Neural progenitor cell (in vitro differentiated cells): ENCODE data around the gene SKOR1. TPM values are rescaled to one million over a fixed set of nuclear protein-coding genes. Genes with fewer than 3 reads are reported as not detected.

Experiments used
- DNase-seq: peaks from one replicate; pipeline ENCODE4 v3.0.0-alpha.2; 2016; ENCODE audit warnings: low spot score
- H2AFZ ChIP-seq: fragments of 200-600 bp; sonication (generic); replicated peaks from 2 replicates; pipeline ENCODE4 v1.6.1; 2016; ENCODE audit warnings: antibody characterized with exemption
- H3F3A ChIP-seq: fragments of 200-600 bp; sonication (generic); 2 replicates; pipeline ENCODE4 v1.6.1; 2016; ENCODE audit warnings: antibody characterized with exemption, low read depth
- H3K27ac ChIP-seq: fragments of 200-600 bp; sonication (generic); 2 replicates; pipeline ENCODE4 v1.5.1; 2016; ENCODE audit warnings: mild to moderate bottlenecking
- H3K27me3 ChIP-seq: fragments of 200-600 bp; sonication (generic); 2 replicates; pipeline ENCODE4 v1.6.1; 2016; ENCODE audit warnings: mild to moderate bottlenecking, moderate library complexity
- H3K36me3 ChIP-seq: fragments of 200-600 bp; sonication (generic); 2 replicates; pipeline ENCODE4 v1.5.1; 2016
- H3K4me1 ChIP-seq: fragments of 200-600 bp; sonication (generic); 2 replicates; pipeline ENCODE4 v1.6.1; 2016; ENCODE audit warnings: mixed run types
- H3K4me2 ChIP-seq: fragments of 200-600 bp; sonication (generic); 2 replicates; pipeline ENCODE4 v1.6.1; 2016
- H3K4me3 ChIP-seq: fragments of 200-600 bp; sonication (generic); 2 replicates; pipeline ENCODE4 v1.5.1; 2016
- H3K79me2 ChIP-seq: fragments of 200-600 bp; sonication (generic); 2 replicates; pipeline ENCODE4 v1.6.1; 2016; ENCODE audit warnings: low read depth
- H3K9ac ChIP-seq: fragments of 200-600 bp; sonication (generic); 2 replicates; pipeline ENCODE4 v1.6.1; 2016
- H3K9me3 ChIP-seq: fragments of 200-600 bp; sonication (generic); 2 replicates; pipeline ENCODE4 v1.5.1; 2016; ENCODE audit warnings: low read depth
- H4K20me1 ChIP-seq: fragments of 200-600 bp; sonication (generic); 2 replicates; pipeline ENCODE4 v1.6.1; 2016; ENCODE audit warnings: low read depth
- H3K27ac Mint-ChIP-seq: 3 replicates; pipeline ENCODE4 v1.8.0; 2021; ENCODE audit warnings: mixed read lengths
- H3K27me3 Mint-ChIP-seq: 2 replicates; pipeline ENCODE4 v1.8.0; 2022; ENCODE audit warnings: low read depth, mild to moderate bottlenecking, inconsistent platforms, moderate library complexity, mixed read lengths; ENCODE audit not compliant: insufficient read depth
- H3K36me3 Mint-ChIP-seq: 3 replicates; pipeline ENCODE4 v1.8.0; 2021; ENCODE audit warnings: mixed read lengths
- H3K4me1 Mint-ChIP-seq: 3 replicates; pipeline ENCODE4 v1.8.0; 2021; ENCODE audit warnings: mixed read lengths
- H3K4me3 Mint-ChIP-seq: 3 replicates; pipeline ENCODE4 v1.8.0; 2021; ENCODE audit warnings: mild to moderate bottlenecking, moderate library complexity, mixed read lengths
- H3K9me3 Mint-ChIP-seq: 3 replicates; pipeline ENCODE4 v1.8.0; 2020; ENCODE audit warnings: mixed read lengths
- CTCF ChIP-seq: fragments of 200-600 bp; sonication (generic); IDR thresholded peaks from 2 replicates; pipeline ENCODE4 v1.5.1; 2017; ENCODE audit warnings: antibody characterized with exemption, mild to moderate bottlenecking
- EZH2 ChIP-seq: fragments of 200-600 bp; sonication (generic); IDR thresholded peaks from 2 replicates; pipeline ENCODE4 v1.6.1; 2017; ENCODE audit warnings: antibody characterized with exemption, mild to moderate bottlenecking, moderate library complexity
- EZH2phosphoT487 ChIP-seq: fragments of 200-600 bp; sonication (generic); IDR thresholded peaks from 2 replicates; pipeline ENCODE4 v1.6.1; 2017; ENCODE audit warnings: antibody characterized with exemption
- total RNA-seq: library from RNA; depleted of rRNA; stranded (reverse); fragments of >200 nt; gene quantifications from 2 replicates; pipeline ENCODE4 v1.2.3, GENCODE V29; 2015; ENCODE audit warnings: low replicate concordance

SKOR1 gene
- total RNA-seq, 1 donor from 2014 or later, result 0.51 TPM

- peaks cover 17% of the 10 kb centered on the region for H3K27me3 Mint-ChIP-seq
- TF ChIP-seq CTCF (no peak), EZH2phosphoT487 (no peak), EZH2 (no peak)
- H2AFZ ChIP-seq, result no peak overlapping the region
- H3K4me1 Mint-ChIP-seq, result peaks cover 65% of the 10 kb centered on the region
- peak; percentile 91 for DNase-seq
- H3K9ac ChIP-seq, result no peak overlapping the region
- H3K27ac Mint-ChIP-seq, result peak overlapping the region; percentile 95
- peak overlapping the region; percentile 70 for H3K4me3 Mint-ChIP-seq
- H4K20me1 ChIP-seq, result no peaks in the 10 kb centered on the region
- peaks cover 61% of the 10 kb centered on the region for H3K4me1 ChIP-seq
- no peaks in the 10 kb centered on the region for H3K36me3 Mint-ChIP-seq
- peaks cover 8% of the 10 kb centered on the region for H3K27me3 ChIP-seq
- no peak overlapping the region for H3K4me3 ChIP-seq
- no peaks in the 10 kb centered on the region for H3K9me3 ChIP-seq
- H3K4me2 ChIP-seq, result peak overlapping the region; percentile 58
- peak overlapping the region; percentile 81 for H3K27ac ChIP-seq
- H3F3A ChIP-seq, result peaks cover 46% of the 10 kb centered on the region
- no peaks in the 10 kb centered on the region for H3K79me2 ChIP-seq
- no peaks in the 10 kb centered on the region for H3K36me3 ChIP-seq
- peaks cover 9% of the 10 kb centered on the region for H3K9me3 Mint-ChIP-seq
These were observed 18.5 kb downstream of the SKOR1 start for GRCh38 chr15:67843571-67844387.

- Mint-ChIP-seq H3K9me3 (peaks cover 9% of the 10 kb centered on the region), H3K4me3 (no peak overlapping the region)
- peaks cover 54% of the 10 kb centered on the region for H3K4me1 ChIP-seq
These were observed 20.7 kb downstream of the SKOR1 start for GRCh38 chr15:67845974-67846373.

GRCh38 chr15:67849538-67849937 lies 24.2 kb downstream of the SKOR1 start:
- no peak overlapping the region for H3K4me3 Mint-ChIP-seq
- peaks cover 44% of the 10 kb centered on the region for H3K4me1 Mint-ChIP-seq
- no peak for DNase-seq
- H3K27ac Mint-ChIP-seq, result no peak overlapping the region
- Histone ChIP-seq H3F3A (peaks cover 9% of the 10 kb centered on the region), H3K79me2 (no peaks in the 10 kb centered on the region), H2AFZ (no peak overlapping the region), H4K20me1 (no peaks in the 10 kb centered on the region), H3K9me3 (no peaks in the 10 kb centered on the region), H3K27me3 (no peaks in the 10 kb centered on the region), H3K4me3 (no peak overlapping the region), H3K27ac (no peak overlapping the region), H3K4me1 (peaks cover 28% of the 10 kb centered on the region), H3K4me2 (no peak overlapping the region), H3K9ac (no peak overlapping the region), H3K36me3 (no peaks in the 10 kb centered on the region)
- peaks cover 10% of the 10 kb centered on the region for H3K27me3 Mint-ChIP-seq
- H3K9me3 Mint-ChIP-seq, result peaks cover 9% of the 10 kb centered on the region
- no peak for TF ChIP-seq EZH2
- no peak for TF ChIP-seq EZH2phosphoT487
- TF ChIP-seq CTCF, result no peak
- peaks cover 1% of the 10 kb centered on the region for H3K36me3 Mint-ChIP-seq

More at GRCh38 chr15:67845974-67846373, 20.7 kb downstream of the SKOR1 start:
- DNase-seq, result no peak
- Mint-ChIP-seq H3K36me3 (peaks cover 1% of the 10 kb centered on the region), H3K27ac (no peak overlapping the region), H3K27me3 (peaks cover 7% of the 10 kb centered on the region), H3K4me1 (peaks cover 61% of the 10 kb centered on the region)
- no peaks in the 10 kb centered on the region for H3K27me3 ChIP-seq
- peak overlapping the region; percentile 23 for H3K4me2 ChIP-seq
- H3F3A ChIP-seq, result peaks cover 36% of the 10 kb centered on the region
- no peaks in the 10 kb centered on the region for H4K20me1 ChIP-seq
- H3K36me3 ChIP-seq, result no peaks in the 10 kb centered on the region
- no peak overlapping the region for H3K4me3 ChIP-seq
- TF ChIP-seq CTCF (no peak), EZH2 (no peak), EZH2phosphoT487 (no peak)
- H3K9ac ChIP-seq, result no peak overlapping the region
- H3K79me2 ChIP-seq, result no peaks in the 10 kb centered on the region
- H3K27ac ChIP-seq, result no peak overlapping the region
- H2AFZ ChIP-seq, result no peak overlapping the region
- no peaks in the 10 kb centered on the region for H3K9me3 ChIP-seq
